Stimulated activated CD8-positive, alpha-beta memory T cell treated with anti-CD3 and anti-CD28 coated beads, Interleukin-15, amount 100 ng/mL, for 1 hour (primary cell): ENCODE measurements around the gene HFM1.

Source experiments
- DNase-seq: peaks from one replicate; pipeline ENCODE4 v3.0.0-alpha.2; 2020; ENCODE audit warnings: low read depth

Gene HFM1

GRCh38 chr1:91245435-91245834, 159.2 kb downstream of the HFM1 start:
- no peak for DNase-seq

DNA sequence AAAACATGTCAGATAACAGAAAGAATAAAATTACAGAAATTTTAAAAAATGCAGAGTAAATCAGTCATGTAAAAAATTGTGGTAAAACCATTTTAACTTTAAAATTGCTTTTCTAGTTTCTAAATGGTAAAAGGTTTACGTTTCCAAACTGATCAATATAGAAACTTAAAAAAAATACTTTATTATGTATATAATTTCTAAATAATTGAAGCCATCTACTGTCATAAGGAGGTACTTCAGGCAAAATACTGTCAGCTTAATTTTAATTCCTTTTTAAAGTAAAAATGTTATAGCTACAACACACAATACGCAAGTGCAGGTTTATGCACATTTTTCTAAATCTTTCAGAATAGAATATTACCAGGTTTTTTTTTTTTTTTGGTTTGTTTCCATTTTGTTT, 159.9 kb downstream of the HFM1 start:
- DNase-seq = no peak

DNA sequence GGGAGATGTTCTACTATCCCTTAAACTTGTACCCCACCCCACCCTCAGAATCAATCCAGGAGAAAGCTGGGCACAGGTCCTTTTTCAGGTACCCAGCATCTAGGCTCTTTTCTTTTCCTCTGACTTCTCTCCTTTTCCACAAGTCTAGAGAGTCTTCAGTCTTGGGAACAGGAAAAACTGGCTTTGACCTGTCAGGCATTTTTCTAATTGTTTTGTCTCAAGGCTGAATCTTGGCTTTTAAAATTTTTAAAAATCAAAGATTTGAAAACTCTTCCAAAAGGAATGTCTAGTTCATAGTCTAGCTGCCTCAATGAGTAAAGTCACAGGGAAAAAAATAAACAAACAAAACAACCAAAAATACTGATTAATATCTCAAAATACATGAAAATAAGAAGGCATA, 161.5 kb downstream of the HFM1 start:
- DNase-seq = no peak

GRCh38 chr1:91234181-91234580, 170.5 kb downstream of the HFM1 start:
- DNase-seq = no peak

GRCh38 chr1:91226741-91227140, 177.9 kb downstream of the HFM1 start:
- no peak for DNase-seq

- DNase-seq = no peak
Measured at GRCh38 chr1:91224878-91225277, 179.8 kb downstream of the HFM1 start.

DNA sequence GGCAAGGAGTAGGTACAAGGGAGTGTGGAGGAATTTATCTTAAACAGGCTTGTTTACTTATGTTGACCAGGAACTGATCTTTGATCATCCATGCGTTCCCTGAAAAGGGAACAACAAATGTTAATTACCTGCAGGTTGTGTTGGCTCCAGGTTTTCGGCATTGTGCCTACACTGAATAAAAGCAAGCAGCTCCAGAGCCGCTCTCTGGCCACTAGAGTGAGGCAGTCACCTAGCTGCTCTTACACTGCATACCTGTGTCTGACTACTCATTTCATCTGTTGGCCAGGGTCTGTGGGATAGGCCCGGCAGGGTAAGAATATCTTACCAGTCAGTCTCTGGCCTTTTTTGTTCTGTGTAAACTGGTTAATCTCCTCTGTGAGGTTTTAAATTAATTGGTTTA, 183.6 kb downstream of the HFM1 start:
- DNase-seq = no peak

GRCh38 chr1:91217911-91218310, 186.7 kb downstream of the HFM1 start:
- DNase-seq = no peak
